Mesendoderm (in vitro differentiated cells): ENCODE results near the gene ZNF91.

ENCODE experiments used
- DNase-seq: peaks from one replicate; pipeline ENCODE4 v3.0.0; 2013
- H2AK5ac ChIP-seq: 2 replicates; pipeline ENCODE4 v1.6.1; 2013; ENCODE audit warnings: low read length, inconsistent platforms
- H2BK120ac ChIP-seq: 2 replicates; pipeline ENCODE4 v1.6.1; 2013; ENCODE audit warnings: low read depth, mild to moderate bottlenecking, low read length, moderate library complexity, mixed read lengths
- H2BK15ac ChIP-seq: replicated peaks from 2 replicates; pipeline ENCODE4 v1.6.1; 2013; ENCODE audit warnings: low read depth, mild to moderate bottlenecking, moderate library complexity
- H2BK5ac ChIP-seq: 2 replicates; pipeline ENCODE4 v1.6.1; 2013; ENCODE audit warnings: low read length, inconsistent platforms
- H3K18ac ChIP-seq: 2 replicates; pipeline ENCODE4 v1.6.1; 2013; ENCODE audit warnings: mild to moderate bottlenecking, low read length, mixed read lengths
- H3K23ac ChIP-seq: one replicate; pipeline ENCODE4 v1.6.1; 2013; ENCODE audit warnings: low read length
- H3K27ac ChIP-seq: 2 replicates; pipeline ENCODE4 v1.5.1; 2013; ENCODE audit warnings: low read depth, mild to moderate bottlenecking, inconsistent platforms, low read length, moderate library complexity
- H3K27me3 ChIP-seq: 2 replicates; pipeline ENCODE4 v1.6.1; 2013; ENCODE audit warnings: low read length, control low read depth, mild to moderate bottlenecking, inconsistent platforms; ENCODE audit not compliant: insufficient read depth, poor library complexity
- H3K36me3 ChIP-seq: 2 replicates; pipeline ENCODE4 v1.6.1; 2013; ENCODE audit warnings: low read length, inconsistent platforms; ENCODE audit not compliant: control insufficient read depth, insufficient read depth
- H3K4ac ChIP-seq: one replicate; pipeline ENCODE4 v1.6.1; 2013; ENCODE audit warnings: low read depth, mild to moderate bottlenecking, low read length, moderate library complexity
- H3K4me1 ChIP-seq: 2 replicates; pipeline ENCODE4 v1.6.1; 2013; ENCODE audit warnings: low read depth, low read length, inconsistent platforms; ENCODE audit not compliant: control insufficient read depth
- H3K4me2 ChIP-seq: 2 replicates; pipeline ENCODE4 v1.6.1; 2013; ENCODE audit warnings: low read length
- H3K4me3 ChIP-seq: 2 replicates; pipeline ENCODE4 v1.5.1; 2013; ENCODE audit warnings: mild to moderate bottlenecking, low read length
- H3K56ac ChIP-seq: one replicate; pipeline ENCODE4 v1.6.1; 2013; ENCODE audit warnings: low read length
- H3K79me1 ChIP-seq: 2 replicates; pipeline ENCODE4 v1.6.1; 2013; ENCODE audit warnings: low read length, inconsistent platforms
- H3K79me2 ChIP-seq: 2 replicates; pipeline ENCODE4 v1.6.1; 2013; ENCODE audit warnings: mild to moderate bottlenecking, low read length; ENCODE audit not compliant: control insufficient read depth, insufficient read depth
- H3K9ac ChIP-seq: 2 replicates; pipeline ENCODE4 v1.6.1; 2013; ENCODE audit warnings: low read length, inconsistent platforms
- H4K5ac ChIP-seq: one replicate; pipeline ENCODE4 v1.6.1; 2013; ENCODE audit warnings: low read length
- H4K8ac ChIP-seq: one replicate; pipeline ENCODE4 v1.6.1; 2013; ENCODE audit warnings: low read depth, mild to moderate bottlenecking, control low read depth, low read length, moderate library complexity
- WGBS: extraction: QIAGEN DNeasy Blood & Tissue Kit; methylation state at CpG from one replicate; pipeline ENCODE4 v1.1.7; 2013; ENCODE audit warnings: low lambda C conversion rate, missing lambda C conversion rate; ENCODE audit not compliant: insufficient coverage; ENCODE audit errors: extremely low coverage; 5-methylcytosine and 5-hydroxymethylcytosine counted together

ZNF91 gene

DNA sequence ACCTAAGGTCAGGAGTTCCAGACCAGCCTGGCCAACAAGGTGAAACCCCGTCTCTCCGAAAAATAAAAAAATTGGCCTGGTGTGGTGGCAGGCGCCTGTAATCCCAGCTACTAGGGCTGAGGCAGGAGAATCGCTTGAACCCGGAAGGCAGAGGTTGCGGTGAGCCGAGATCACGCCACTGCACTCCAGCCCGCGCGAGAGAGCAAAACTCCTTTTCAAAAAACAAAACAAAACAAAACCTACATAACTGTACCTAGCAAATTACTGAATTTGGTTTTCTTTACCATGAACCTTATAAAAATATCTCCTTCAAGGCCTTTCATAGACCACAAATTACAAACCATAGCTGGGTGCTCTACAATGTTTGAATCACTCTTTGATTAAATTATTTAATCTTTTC is 760 bp downstream of the ZNF91 start:
- H3K36me3 ChIP-seq = no peaks in the 10 kb centered on the region
- H2BK120ac ChIP-seq = no peak overlapping the region
- H3K27ac ChIP-seq = no peak overlapping the region
- H4K5ac ChIP-seq = no peak overlapping the region
- peak overlapping the region; percentile 99 for H3K56ac ChIP-seq
- no peak overlapping the region for H2BK15ac ChIP-seq
- H2AK5ac ChIP-seq = no peak overlapping the region
- H3K18ac ChIP-seq = no peak overlapping the region
- peak overlapping the region; percentile 24 for H3K4ac ChIP-seq
- peak overlapping the region; percentile 94 for H3K4me3 ChIP-seq
- H3K23ac ChIP-seq = no peak overlapping the region
- no peaks in the 10 kb centered on the region for H3K27me3 ChIP-seq
- DNase-seq = peak; percentile 40
- peaks cover 4% of the 10 kb centered on the region for H3K79me1 ChIP-seq
- peaks cover 4% of the 10 kb centered on the region for H3K4me1 ChIP-seq
- H4K8ac ChIP-seq = peak overlapping the region; percentile 76
- peak overlapping the region; percentile 10 for H3K4me2 ChIP-seq
- WGBS = no CpG with 5 or more reads among the region's 11 CpGs
- no peak overlapping the region for H2BK5ac ChIP-seq
- peak overlapping the region; percentile 98 for H3K9ac ChIP-seq
- H3K79me2 ChIP-seq = peaks cover 33% of the 10 kb centered on the region

DNA sequence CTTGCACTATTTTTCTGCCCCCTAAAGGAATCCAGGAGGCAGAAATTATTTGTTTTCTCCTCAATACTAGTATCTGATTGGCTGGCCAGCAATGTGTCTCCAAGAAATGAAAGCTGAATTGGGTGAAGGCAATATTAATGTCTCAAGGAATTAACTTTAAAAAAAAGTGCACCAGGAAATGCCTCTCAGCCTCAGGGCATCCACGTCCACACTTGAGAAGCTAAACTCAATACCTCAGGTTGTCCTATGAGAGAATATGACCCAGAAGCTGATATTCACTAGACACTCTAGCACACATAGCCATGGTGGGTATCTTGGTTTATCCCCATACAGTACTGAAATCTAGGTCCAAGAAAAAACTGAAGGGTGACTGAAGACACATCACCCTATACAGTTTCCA is 2.1 kb downstream of the ZNF91 start:
- Histone ChIP-seq H3K79me2 (peaks cover 44% of the 10 kb centered on the region), H2BK5ac (no peak overlapping the region), H3K4me1 (peaks cover 4% of the 10 kb centered on the region), H3K4ac (no peak overlapping the region), H3K27me3 (no peaks in the 10 kb centered on the region), H4K8ac (no peak overlapping the region), H2BK15ac (no peak overlapping the region), H3K9ac (peak overlapping the region; percentile 20), H3K36me3 (no peaks in the 10 kb centered on the region), H2BK120ac (no peak overlapping the region), H3K23ac (no peak overlapping the region), H3K27ac (no peak overlapping the region), H3K18ac (no peak overlapping the region), H3K79me1 (peaks cover 4% of the 10 kb centered on the region), H3K4me3 (no peak overlapping the region), H4K5ac (no peak overlapping the region), H2AK5ac (no peak overlapping the region), H3K56ac (peak overlapping the region; percentile 5), H3K4me2 (no peak overlapping the region)
- no peak for DNase-seq
- WGBS = no CpG with 5 or more reads among the region's 1 CpG

DNA sequence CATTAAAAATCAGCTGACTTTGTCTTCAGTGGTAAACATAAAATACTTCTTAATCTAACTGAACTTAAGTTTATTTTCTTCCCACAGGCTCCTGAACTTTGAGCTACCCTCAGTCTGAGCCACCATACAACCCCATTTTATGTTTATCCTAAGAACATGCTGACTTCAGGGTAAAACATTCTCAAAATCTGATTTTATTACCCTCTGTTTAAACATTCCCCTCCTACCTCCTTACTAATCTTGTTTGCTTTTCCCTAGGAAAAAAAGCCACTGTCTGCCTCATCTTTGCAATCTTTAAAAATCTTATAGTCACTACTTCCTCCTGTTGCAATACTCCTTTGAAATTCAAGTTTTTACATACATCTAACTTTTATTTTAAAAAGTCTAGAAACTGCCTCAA is 4.0 kb downstream of the ZNF91 start:
- H3K4me3 ChIP-seq = no peak overlapping the region
- no peaks in the 10 kb centered on the region for H3K27me3 ChIP-seq
- peaks cover 4% of the 10 kb centered on the region for H3K79me1 ChIP-seq
- no peak overlapping the region for H3K4me2 ChIP-seq
- H4K5ac ChIP-seq = no peak overlapping the region
- DNase-seq = no peak
- no peak overlapping the region for H3K4ac ChIP-seq
- no peak overlapping the region for H3K56ac ChIP-seq
- no peak overlapping the region for H3K18ac ChIP-seq
- no peak overlapping the region for H2BK5ac ChIP-seq
- H2BK120ac ChIP-seq = no peak overlapping the region
- H3K23ac ChIP-seq = no peak overlapping the region
- no peaks in the 10 kb centered on the region for H3K36me3 ChIP-seq
- H3K4me1 ChIP-seq = peaks cover 4% of the 10 kb centered on the region
- H3K27ac ChIP-seq = no peak overlapping the region
- no peak overlapping the region for H4K8ac ChIP-seq
- no peak overlapping the region for H2AK5ac ChIP-seq
- no peak overlapping the region for H2BK15ac ChIP-seq
- H3K9ac ChIP-seq = no peak overlapping the region
- peaks cover 46% of the 10 kb centered on the region for H3K79me2 ChIP-seq

DNA sequence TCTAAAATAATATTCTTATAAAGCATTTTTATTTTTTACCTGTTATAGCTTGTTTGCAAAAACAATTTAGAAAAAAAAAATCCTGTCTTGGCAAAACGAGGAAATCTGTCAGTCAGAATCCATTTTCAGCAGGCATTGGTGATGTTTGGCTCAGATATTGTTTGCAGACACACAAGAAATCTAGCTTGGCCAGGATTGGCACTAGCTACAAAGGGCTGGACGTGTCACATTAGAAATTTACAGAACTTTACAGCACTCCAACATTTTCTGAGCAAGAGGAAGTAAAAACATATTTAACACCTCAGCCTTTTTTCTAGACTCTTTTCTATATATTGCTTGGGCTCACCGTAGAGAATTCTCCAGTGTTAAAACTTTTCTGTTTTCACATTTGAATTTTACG is 9.9 kb downstream of the ZNF91 start:
- H4K5ac ChIP-seq = no peak overlapping the region
- H3K18ac ChIP-seq = no peak overlapping the region
- H3K4ac ChIP-seq = no peak overlapping the region
- no peak overlapping the region for H3K27ac ChIP-seq
- no peak overlapping the region for H2BK15ac ChIP-seq
- peaks cover 48% of the 10 kb centered on the region for H3K79me2 ChIP-seq
- no peak overlapping the region for H2BK5ac ChIP-seq
- H3K27me3 ChIP-seq = no peaks in the 10 kb centered on the region
- H2BK120ac ChIP-seq = no peak overlapping the region
- no peak overlapping the region for H3K56ac ChIP-seq
- H4K8ac ChIP-seq = no peak overlapping the region
- H3K23ac ChIP-seq = no peak overlapping the region
- H3K9ac ChIP-seq = no peak overlapping the region
- DNase-seq = no peak
- H3K79me1 ChIP-seq = peaks cover 4% of the 10 kb centered on the region
- no peak overlapping the region for H2AK5ac ChIP-seq
- no peaks in the 10 kb centered on the region for H3K4me1 ChIP-seq
- no peaks in the 10 kb centered on the region for H3K36me3 ChIP-seq
- no CpG with 5 or more reads among the region's 4 CpGs for WGBS
- no peak overlapping the region for H3K4me2 ChIP-seq
- H3K4me3 ChIP-seq = no peak overlapping the region

DNA sequence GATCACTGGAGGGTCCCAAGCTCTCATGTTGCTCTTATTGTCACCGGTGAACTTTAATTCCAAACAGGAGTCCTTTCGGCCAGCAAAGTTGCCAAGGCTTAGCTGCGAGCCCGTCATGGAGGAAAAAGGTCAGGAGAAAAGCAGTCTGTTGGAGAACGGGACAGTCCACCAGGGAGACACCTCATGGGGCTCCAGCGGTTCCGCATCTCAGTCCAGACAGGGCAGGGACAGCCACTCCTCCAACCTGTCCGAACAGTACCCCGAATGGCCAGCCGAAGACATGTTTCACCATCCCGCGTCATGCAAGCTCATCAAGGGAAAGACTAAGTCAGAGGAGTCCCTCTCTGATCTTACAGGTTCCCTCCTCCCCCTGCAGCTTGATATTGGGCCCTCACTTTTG is 10.4 kb downstream of the ZNF91 start:
- Histone ChIP-seq H3K9ac (no peak overlapping the region), H3K36me3 (no peaks in the 10 kb centered on the region), H2BK5ac (no peak overlapping the region), H3K18ac (no peak overlapping the region), H3K79me1 (peaks cover 4% of the 10 kb centered on the region), H3K56ac (no peak overlapping the region), H2BK120ac (no peak overlapping the region), H2AK5ac (no peak overlapping the region), H3K23ac (no peak overlapping the region), H3K4me2 (no peak overlapping the region), H3K79me2 (peaks cover 45% of the 10 kb centered on the region), H3K27me3 (no peaks in the 10 kb centered on the region), H4K8ac (no peak overlapping the region), H3K4me1 (no peaks in the 10 kb centered on the region), H3K27ac (no peak overlapping the region), H4K5ac (no peak overlapping the region), H3K4ac (no peak overlapping the region), H2BK15ac (no peak overlapping the region), H3K4me3 (no peak overlapping the region)
- no CpG with 5 or more reads among the region's 12 CpGs for WGBS
- DNase-seq = no peak

DNA sequence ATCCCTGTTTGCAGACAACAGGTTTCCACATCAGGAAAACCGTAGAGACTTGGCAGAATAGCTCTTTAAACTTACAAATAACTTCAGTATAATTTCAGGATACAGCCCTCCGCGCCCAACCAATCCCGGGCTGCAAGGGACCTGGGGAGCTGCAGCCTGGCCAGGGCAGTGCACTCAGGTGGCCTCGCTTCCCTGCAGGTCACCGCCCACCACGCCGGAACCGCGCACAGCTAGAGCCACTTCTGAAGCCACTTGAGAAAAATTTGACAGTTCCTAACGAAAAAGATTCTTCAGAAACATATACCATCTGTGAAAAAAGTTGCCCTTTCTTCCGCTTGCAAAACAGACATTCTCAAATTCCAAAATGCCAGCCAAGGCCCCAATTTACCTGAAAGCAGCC is 11.1 kb downstream of the ZNF91 start:
- H3K56ac ChIP-seq = no peak overlapping the region
- peaks cover 4% of the 10 kb centered on the region for H3K79me1 ChIP-seq
- H2BK15ac ChIP-seq = no peak overlapping the region
- H4K8ac ChIP-seq = no peak overlapping the region
- no peak overlapping the region for H3K18ac ChIP-seq
- WGBS = no CpG with 5 or more reads among the region's 12 CpGs
- no peak overlapping the region for H2AK5ac ChIP-seq
- H3K4me1 ChIP-seq = no peaks in the 10 kb centered on the region
- H2BK5ac ChIP-seq = no peak overlapping the region
- peaks cover 45% of the 10 kb centered on the region for H3K79me2 ChIP-seq
- no peak overlapping the region for H2BK120ac ChIP-seq
- H3K36me3 ChIP-seq = no peaks in the 10 kb centered on the region
- H4K5ac ChIP-seq = no peak overlapping the region
- H3K27me3 ChIP-seq = no peaks in the 10 kb centered on the region
- H3K4ac ChIP-seq = no peak overlapping the region
- DNase-seq = no peak
- no peak overlapping the region for H3K23ac ChIP-seq
- H3K9ac ChIP-seq = no peak overlapping the region
- H3K4me3 ChIP-seq = no peak overlapping the region
- no peak overlapping the region for H3K4me2 ChIP-seq
- H3K27ac ChIP-seq = no peak overlapping the region
